Aorta (tissue), 5 donors: ENCODE results near the gene POM121L2. TPM values are rescaled to one million over a fixed set of nuclear protein-coding genes. Genes with fewer than 3 reads are reported as not detected.

Experiments
- ATAC-seq: fragments of 200-7000 bp; cut with Tn5 transposase; one replicate; pipeline ENCODE4 v1.9.1; 2022; ENCODE audit warnings: moderate library complexity; ENCODE audit not compliant: low FRiP score
- DNase-seq, 2 donors: peaks; one replicate each; pipeline ENCODE4 v3.0.0-alpha.2; 2020
- H3K27ac ChIP-seq, 2 donors: one replicate each; pipeline ENCODE4 v1.5.1; 2013; ENCODE audit warnings: low read length in 2 of 2, mild to moderate bottlenecking in 2 of 2, moderate library complexity in 2 of 2, control low read depth in 1 of 2, inconsistent platforms in 1 of 2, low read depth in 1 of 2
- H3K27me3 ChIP-seq, 2 donors: one replicate each; pipeline ENCODE4 v1.6.1; 2013; ENCODE audit warnings: control low read depth in 1 of 2, low read length in 1 of 2, mild to moderate bottlenecking in 1 of 2, moderate library complexity in 1 of 2; ENCODE audit not compliant: insufficient read depth in 2 of 2, control insufficient read depth in 1 of 2
- H3K36me3 ChIP-seq, 2 donors: one replicate each; pipeline ENCODE4 v1.6.1; 2013; ENCODE audit warnings: control low read depth in 1 of 2, low read length in 1 of 2, mild to moderate bottlenecking in 1 of 2; ENCODE audit not compliant: insufficient read depth in 2 of 2, control insufficient read depth in 1 of 2
- H3K4me1 ChIP-seq, 2 donors: one replicate each; pipeline ENCODE4 v1.6.1; 2013; ENCODE audit warnings: low read length in 2 of 2, control low read depth in 1 of 2, mild to moderate bottlenecking in 1 of 2, moderate library complexity in 1 of 2; ENCODE audit not compliant: insufficient read depth in 2 of 2, control insufficient read depth in 1 of 2
- H3K4me3 ChIP-seq, 2 donors: one replicate each; pipeline ENCODE4 v1.5.1; 2013; ENCODE audit warnings: low read length in 2 of 2, control low read depth in 1 of 2, mild to moderate bottlenecking in 1 of 2
- H3K9me3 ChIP-seq: one replicate; pipeline ENCODE4 v1.6.1; 2013; ENCODE audit warnings: mild to moderate bottlenecking, low read length; ENCODE audit not compliant: control insufficient read depth
- WGBS, 2 donors: extraction: QIAGEN DNeasy Blood & Tissue Kit; methylation state at CpG; one replicate each; pipeline ENCODE4 v1.1.7; 2013; 5-methylcytosine and 5-hydroxymethylcytosine counted together
- intact Hi-C, 2 donors: fragments of 100-400 bp; cut with DNase I; formaldehyde crosslinking; loops; one replicate each; pipeline versions ENCODE4 v1.14.2 to v1.15.0; 2022
- long read RNA-seq, 2 donors: library from polyadenylated mRNA; unstranded; transcript quantifications; one replicate each; pipeline ENCODE4 v2.0.0, GENCODE V29; 2020 to 2021
- polyA plus RNA-seq, 2 donors: library from polyadenylated mRNA; stranded (reverse); fragments of 200-250 nt; gene quantifications; one replicate each; pipeline ENCODE4 v1.2.3, GENCODE V29; 2013
- total RNA-seq, 2 donors: library from RNA; stranded (reverse); fragmentation: NEBNext Ultra II Directional; extraction: Animal tissue kit (Norgen Biotek cat#: 25700); gene quantifications; one replicate each; pipeline ENCODE4 v1.2.1, GENCODE V29; 2021
- donor health status: healthy with polysubstance abuse.
- donor health status: Bipolar disorder and iron deficiency.
- donor health status: DM: no; HTN: no; CAD: no.
- donor health status: DM: no; HTN: no; CAD: no.
- donor health status: DM: yes; HTN: yes; CAD: no.

POM121L2 gene
- not detected for total RNA-seq
- not detected for polyA plus RNA-seq
- long read RNA-seq, donor 1, result 0 reads
- long read RNA-seq, donor 2, result 0 reads

DNA sequence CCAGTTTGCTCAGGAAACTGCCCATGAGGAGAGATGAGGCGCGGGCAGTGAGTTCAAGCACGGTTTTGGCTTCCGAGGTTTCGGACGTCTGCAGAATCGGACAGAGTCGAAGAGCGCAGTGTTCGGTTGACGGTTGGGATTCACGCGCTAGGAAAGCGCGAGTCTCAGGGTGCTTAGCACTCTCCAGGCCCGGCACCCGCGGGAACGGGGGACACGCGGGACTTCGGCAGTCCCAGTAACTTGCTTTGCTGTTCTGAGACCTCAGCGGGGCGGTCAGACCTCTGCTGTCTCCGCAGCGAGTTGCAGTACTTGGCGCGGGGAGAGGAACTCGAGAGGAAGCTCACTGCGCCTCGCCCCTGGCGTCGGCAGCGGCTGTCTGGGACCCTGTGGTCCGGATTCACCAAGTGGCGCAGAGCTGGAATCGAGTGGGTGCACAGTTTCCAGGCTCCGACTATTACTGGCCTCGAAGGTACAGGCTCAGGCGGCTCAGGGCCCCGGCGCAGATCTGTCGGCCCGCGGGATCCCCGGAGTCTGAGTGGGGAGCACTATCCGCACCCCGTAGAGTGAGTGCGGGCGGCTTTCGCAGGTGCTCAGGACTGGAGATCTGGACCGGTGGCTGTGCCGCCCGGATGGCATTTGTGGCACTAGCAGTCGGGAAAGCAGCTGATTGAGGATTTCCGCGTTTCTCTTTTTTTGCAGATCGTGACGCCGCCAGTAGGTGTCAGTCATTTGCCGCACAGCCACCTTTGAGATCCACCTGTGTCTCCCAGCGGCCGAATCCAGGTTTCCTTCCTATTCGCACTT is at the start of gene POM121L2:
Gene POM121L2, minus strand, starts transcription at position 128 of the 804 bp plus-strand sequence. Its CDS starts 103 bp downstream, at position 25.
- H3K9me3 ChIP-seq, result peaks cover 1% of the 10 kb centered on the region
- WGBS, 2 donors, result 1% methylated on average over 64 of the region's 64 CpGs
- intact Hi-C loops, result no loop called here
- H3K27ac ChIP-seq, result no peak within 1 kb of the TSS
- H3K4me3 ChIP-seq, result no peak within 1 kb of the TSS
- H3K27me3 ChIP-seq, result peaks cover 0 to 2% of the 10 kb centered on the region in 2 donors
- H3K4me1 ChIP-seq, result no peaks in the 10 kb centered on the region
- DNase-seq, result peak in 1 of 2 donors; percentile 53
- H3K36me3 ChIP-seq, result no peaks in the 10 kb centered on the region
- ATAC-seq, result no peak

DNA sequence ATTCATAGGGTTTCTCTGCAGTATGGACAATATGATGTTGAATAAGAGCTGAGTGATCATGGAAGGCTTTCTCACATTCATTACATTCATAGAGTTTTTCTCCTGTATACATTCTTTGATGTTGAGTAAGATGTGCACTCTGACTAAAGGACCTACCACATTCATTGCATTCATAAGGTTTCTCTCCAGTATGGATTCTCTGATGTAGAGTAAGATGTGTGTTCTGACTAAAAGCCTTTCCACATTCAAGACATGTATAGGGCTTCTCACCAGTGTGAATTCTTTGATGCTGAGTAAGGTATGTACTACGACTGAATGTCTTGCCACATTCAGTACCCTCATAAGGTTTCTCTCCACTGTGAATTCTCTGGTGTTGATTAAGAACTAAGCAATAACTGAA is 47.2 kb upstream of the POM121L2 start:
- H3K4me3 ChIP-seq, result no peak overlapping the region
- peaks cover 2 to 7% of the 10 kb centered on the region in 2 donors for H3K36me3 ChIP-seq
- H3K4me1 ChIP-seq, result no peaks in the 10 kb centered on the region
- intact Hi-C loops, result no loop called here
- WGBS, 2 donors, result 94 to 96% methylated on average over 1 of the region's 1 CpG
- no peak overlapping the region for H3K27ac ChIP-seq
- no peaks in the 10 kb centered on the region for H3K9me3 ChIP-seq
- ATAC-seq, result no peak
- H3K27me3 ChIP-seq, result no peaks in the 10 kb centered on the region
- DNase-seq, result no peak

DNA sequence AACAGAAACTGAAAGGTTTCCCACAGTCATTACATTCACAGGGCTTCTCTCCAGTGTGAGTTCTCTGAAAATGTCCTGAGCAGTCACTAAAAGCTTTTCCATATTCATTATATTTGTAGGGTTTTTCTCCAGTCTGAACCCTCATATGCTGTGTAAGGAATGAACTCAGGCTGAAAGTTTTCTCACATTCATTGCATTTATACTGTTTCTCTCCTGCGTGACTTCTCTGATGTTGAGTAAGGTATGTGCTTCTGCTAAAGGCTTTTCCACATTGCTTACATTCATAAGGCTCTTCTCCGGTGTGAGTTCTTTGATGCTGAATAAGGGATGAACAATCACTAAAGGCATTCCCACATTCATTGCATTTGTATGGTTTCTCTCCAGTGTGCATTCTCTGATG is 46.7 kb upstream of the POM121L2 start:
- no peak overlapping the region for H3K27ac ChIP-seq
- no peaks in the 10 kb centered on the region for H3K27me3 ChIP-seq
- H3K9me3 ChIP-seq, result no peaks in the 10 kb centered on the region
- intact Hi-C loops, result no loop called here
- H3K4me3 ChIP-seq, result no peak overlapping the region
- DNase-seq, result no peak
- no peak for ATAC-seq
- H3K4me1 ChIP-seq, result no peaks in the 10 kb centered on the region
- peaks cover 2 to 7% of the 10 kb centered on the region in 2 donors for H3K36me3 ChIP-seq
- WGBS, 2 donors, result 68 to 98% methylated on average over 2 of the region's 2 CpGs

DNA sequence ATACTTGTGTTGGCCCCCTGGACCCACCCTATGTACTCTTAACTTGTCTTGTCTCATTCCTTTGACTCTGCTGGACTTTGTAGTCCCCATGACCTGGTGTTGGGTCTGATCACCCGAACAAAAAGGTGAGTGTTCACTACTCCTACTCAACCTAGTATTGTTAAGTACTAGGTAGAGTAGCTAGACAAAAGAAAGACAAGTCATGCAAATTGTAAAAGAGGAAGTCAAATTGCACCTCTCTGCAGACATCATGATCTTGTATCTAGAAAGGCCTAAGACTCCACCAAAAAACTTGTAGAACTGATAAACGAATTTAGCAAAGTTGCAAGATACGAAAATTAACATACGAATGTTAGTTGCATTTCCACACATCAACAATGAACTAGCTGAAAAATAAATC is 40.8 kb upstream of the POM121L2 start:
- Histone ChIP-seq H3K4me1 (no peaks in the 10 kb centered on the region), H3K9me3 (no peaks in the 10 kb centered on the region), H3K27ac (no peak overlapping the region), H3K27me3 (no peaks in the 10 kb centered on the region), H3K4me3 (no peak overlapping the region), H3K36me3 (no peaks in the 10 kb centered on the region)
- intact Hi-C loops, result no loop called here
- no peak for DNase-seq
- ATAC-seq, result no peak
- 83 to 89% methylated on average over 4 of the region's 4 CpGs for WGBS, 2 donors

DNA sequence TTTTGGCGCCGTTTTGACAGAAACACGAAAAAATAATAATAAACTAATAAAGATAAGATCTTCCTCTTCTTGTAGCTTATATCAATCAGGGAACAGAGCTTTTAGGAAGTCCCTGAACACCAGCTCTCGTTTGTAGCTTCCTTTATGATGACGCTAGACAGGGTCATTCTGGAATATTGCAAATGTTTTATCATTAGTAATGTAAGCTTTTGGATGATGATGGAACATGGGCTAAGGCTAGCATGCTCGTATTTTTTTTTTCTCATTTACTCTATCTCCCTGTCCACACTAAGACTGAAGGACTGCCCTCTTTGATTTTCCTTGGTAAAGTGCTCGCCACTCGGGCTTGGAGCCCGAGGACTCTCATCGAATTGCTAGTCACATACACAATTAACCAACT is 22.1 kb upstream of the POM121L2 start:
- H3K27me3 ChIP-seq, result peaks cover 0 to 4% of the 10 kb centered on the region in 2 donors
- DNase-seq (no peak), ATAC-seq (no peak)
- H3K4me1 ChIP-seq, result peaks cover 0 to 1% of the 10 kb centered on the region in 2 donors
- 57 to 64% methylated on average over 10 of the region's 10 CpGs for WGBS, 2 donors
- intact Hi-C loops, result no loop called here
- no peak overlapping the region for H3K4me3 ChIP-seq
- no peaks in the 10 kb centered on the region for H3K36me3 ChIP-seq
- H3K9me3 ChIP-seq, result peaks cover 7% of the 10 kb centered on the region
- H3K27ac ChIP-seq, result no peak overlapping the region

DNA sequence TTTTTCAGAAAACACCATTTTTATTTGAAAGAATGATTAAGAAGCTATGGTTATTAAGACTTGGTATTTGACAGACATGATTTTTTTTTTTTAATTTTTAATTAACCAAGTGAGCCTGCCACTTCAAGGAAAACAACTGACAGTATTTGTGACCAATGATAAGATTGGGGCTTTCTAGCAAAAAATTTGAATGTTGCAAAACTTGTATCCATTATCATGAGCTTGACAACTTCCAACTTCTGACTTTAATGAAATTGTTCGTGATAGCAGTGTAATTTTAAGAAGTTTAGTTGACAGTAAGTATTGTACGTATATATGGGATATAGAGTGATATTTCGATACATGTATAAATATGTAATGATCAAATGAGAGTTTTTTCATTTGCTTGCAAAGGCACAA is 21.6 kb upstream of the POM121L2 start:
- no peak for DNase-seq

DNA sequence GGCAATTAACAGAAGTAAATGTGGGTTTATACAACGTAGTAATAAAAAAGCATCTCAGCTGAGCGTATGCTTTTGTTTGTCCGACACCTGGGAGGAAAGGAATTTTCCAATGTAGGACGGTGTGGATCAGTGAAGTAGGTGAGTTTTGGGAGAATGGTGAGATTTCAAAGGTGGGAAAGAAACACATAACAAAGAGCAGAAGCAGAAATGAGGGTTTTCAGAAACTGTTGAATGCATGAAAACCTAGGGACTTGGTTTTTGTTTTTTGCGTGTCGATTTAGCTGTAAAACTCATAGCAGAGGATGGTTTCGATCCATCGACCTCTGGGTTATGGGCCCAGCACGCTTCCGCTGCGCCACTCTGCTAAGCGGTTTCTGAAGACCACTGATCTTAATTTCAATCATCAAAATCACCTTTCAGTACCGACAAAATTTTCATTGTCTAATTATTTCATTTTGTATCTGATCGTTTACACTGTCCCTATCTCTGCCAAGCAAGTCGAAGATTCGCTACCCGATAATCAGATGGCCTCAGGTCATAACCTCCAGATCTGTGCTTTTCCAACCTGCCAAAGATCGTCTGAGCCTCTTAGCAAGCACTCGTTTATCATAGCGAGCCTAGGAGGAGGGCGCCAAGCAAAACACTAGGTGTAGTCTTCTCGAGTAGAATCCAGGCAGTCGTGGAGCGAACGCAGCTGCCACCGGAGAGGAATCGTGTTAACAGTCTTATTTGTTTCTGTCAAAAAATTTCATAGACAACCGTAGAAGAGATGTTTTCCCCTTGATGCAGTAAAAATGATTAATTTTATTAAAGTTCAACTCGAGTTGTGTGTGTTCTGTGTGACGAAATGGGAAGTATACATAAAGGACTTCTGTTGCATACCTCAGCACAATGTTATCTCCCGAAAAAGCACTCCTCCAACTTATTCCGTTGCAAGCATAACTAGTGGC is 20.9 kb upstream of the POM121L2 start:
- ATAC-seq (no peak), DNase-seq (no peak)
- H3K27ac ChIP-seq, result no peak overlapping the region
- H3K27me3 ChIP-seq, result peaks cover 0 to 4% of the 10 kb centered on the region in 2 donors
- H3K4me1 ChIP-seq, result peaks cover 0 to 1% of the 10 kb centered on the region in 2 donors
- H3K9me3 ChIP-seq, result peaks cover 8% of the 10 kb centered on the region
- 10 to 11% methylated on average over 32 of the region's 32 CpGs for WGBS, 2 donors
- no peak overlapping the region for H3K4me3 ChIP-seq
- intact Hi-C loops, result no loop called here
- no peaks in the 10 kb centered on the region for H3K36me3 ChIP-seq

More for the DNA sequence above, 21.6 kb upstream of the POM121L2 start:
- Histone ChIP-seq H3K27me3 (peaks cover 0 to 4% of the 10 kb centered on the region in 2 donors), H3K36me3 (no peaks in the 10 kb centered on the region), H3K27ac (no peak overlapping the region), H3K4me3 (no peak overlapping the region), H3K4me1 (peaks cover 0 to 1% of the 10 kb centered on the region in 2 donors), H3K9me3 (peaks cover 8% of the 10 kb centered on the region)
- no peak for ATAC-seq
- intact Hi-C loops, result no loop called here
- 49 to 68% methylated on average over 3 of the region's 3 CpGs for WGBS, 2 donors

DNA sequence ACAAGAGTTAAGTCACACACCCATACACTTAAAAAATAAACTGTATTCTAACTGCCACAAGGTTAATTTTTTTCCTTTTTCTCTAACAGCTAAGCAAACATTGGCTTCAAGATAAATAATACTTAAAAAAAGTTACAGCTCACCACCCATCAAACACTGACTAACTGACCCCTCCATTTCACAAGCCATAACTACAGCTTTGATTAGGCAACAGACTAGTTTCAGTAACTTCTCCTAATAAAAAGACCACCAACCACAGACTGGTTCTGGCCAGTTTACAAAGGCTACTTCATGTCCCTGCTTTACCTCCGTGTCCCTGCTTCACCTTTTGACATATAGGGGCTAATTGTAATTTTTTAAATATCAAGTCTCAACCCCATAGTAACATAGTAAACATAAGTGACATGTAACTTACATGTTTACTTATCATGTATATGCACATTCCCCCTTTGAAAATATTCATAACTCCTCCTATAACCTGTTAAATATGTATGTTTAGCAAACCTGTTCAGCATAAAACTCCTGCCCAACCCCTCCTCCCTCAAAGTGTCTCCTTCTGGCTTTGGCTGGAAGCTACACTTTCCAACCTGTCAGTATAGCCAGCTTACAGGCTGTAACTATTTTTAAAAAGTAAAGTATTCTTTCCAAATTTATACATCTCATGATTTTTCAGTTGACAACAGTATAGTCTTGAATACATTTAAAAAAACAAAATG is 15.1 kb upstream of the POM121L2 start:
- Histone ChIP-seq H3K9me3 (peaks cover 5% of the 10 kb centered on the region), H3K27me3 (no peaks in the 10 kb centered on the region), H3K4me1 (no peaks in the 10 kb centered on the region), H3K27ac (no peak overlapping the region), H3K4me3 (no peak overlapping the region), H3K36me3 (no peaks in the 10 kb centered on the region)
- no peak for ATAC-seq
- 32 to 46% methylated on average over 1 of the region's 1 CpG for WGBS, 2 donors
- intact Hi-C loops, result no loop called here
- no peak for DNase-seq
